ENCODE data around the gene ALG14. TPM values are rescaled to one million over a fixed set of nuclear protein-coding genes. Genes with fewer than 3 reads are reported as not detected.

ALG14 gene
- total RNA-seq, 2 donors from 2014 or later, result 3.7 to 9.1 TPM

GRCh38 chr1:94940738-94941137 lies 132.0 kb downstream of the ALG14 start:
- Mint-ChIP-seq H3K36me3 (no peaks in the 10 kb centered on the region), H3K27ac (no peak overlapping the region), H3K9me3 (no peaks in the 10 kb centered on the region)
- no peak for DNase-seq (ENCODE audit: low spot score in 2 of 2)
- ATAC-seq, result no peak

GRCh38 chr1:94937820-94938219 lies 134.9 kb downstream of the ALG14 start:
- Mint-ChIP-seq H3K9me3 (no peaks in the 10 kb centered on the region), H3K36me3 (no peaks in the 10 kb centered on the region), H3K27ac (no peak overlapping the region)
- ATAC-seq, result no peak
- DNase-seq (ENCODE audit: low spot score in 2 of 2), result no peak

- Mint-ChIP-seq H3K27ac (no peak overlapping the region), H3K36me3 (no peaks in the 10 kb centered on the region), H3K9me3 (no peaks in the 10 kb centered on the region)
- ATAC-seq, result no peak
- no peak for DNase-seq (ENCODE audit: low spot score in 2 of 2)
Measured at GRCh38 chr1:94936861-94937620, 135.7 kb downstream of the ALG14 start.

GRCh38 chr1:94935476-94935875 lies 137.3 kb downstream of the ALG14 start:
- Mint-ChIP-seq H3K27ac (peak overlapping the region in 1 of 2 donors; percentile 72), H3K36me3 (no peaks in the 10 kb centered on the region), H3K9me3 (no peaks in the 10 kb centered on the region)
- no peak for DNase-seq (ENCODE audit: low spot score in 2 of 2)
- ATAC-seq, result no peak

- no peaks in the 10 kb centered on the region for H3K9me3 Mint-ChIP-seq
- no peak for ATAC-seq
Measured at GRCh38 chr1:94935034-94935433, 137.7 kb downstream of the ALG14 start.

GRCh38 chr1:94934551-94934950 lies 138.2 kb downstream of the ALG14 start:
- Mint-ChIP-seq H3K9me3 (no peaks in the 10 kb centered on the region), H3K27ac (no peak overlapping the region), H3K36me3 (no peaks in the 10 kb centered on the region)
- ATAC-seq (no peak), DNase-seq (ENCODE audit: low spot score in 2 of 2) (no peak)

More at GRCh38 chr1:94935034-94935433, 137.7 kb downstream of the ALG14 start:
- Mint-ChIP-seq H3K36me3 (no peaks in the 10 kb centered on the region), H3K27ac (no peak overlapping the region)
- no peak for DNase-seq (ENCODE audit: low spot score in 2 of 2)

GRCh38 chr1:94931254-94931841 lies 141.4 kb downstream of the ALG14 start:
- no peaks in the 10 kb centered on the region for H3K9me3 Mint-ChIP-seq
- DNase-seq (ENCODE audit: low spot score in 2 of 2) (no peak), ATAC-seq (no peak)
- peaks cover 0 to 8% of the 10 kb centered on the region in 2 donors for H3K36me3 Mint-ChIP-seq
- no peak overlapping the region for H3K27ac Mint-ChIP-seq

GRCh38 chr1:94929351-94930217 lies 143.2 kb downstream of the ALG14 start:
- Mint-ChIP-seq H3K36me3 (peaks cover 0 to 22% of the 10 kb centered on the region in 2 donors), H3K27ac (no peak overlapping the region), H3K9me3 (no peaks in the 10 kb centered on the region)
- ATAC-seq (no peak), DNase-seq (ENCODE audit: low spot score in 2 of 2) (no peak)

GRCh38 chr1:94928293-94928939 lies 144.3 kb downstream of the ALG14 start:
- Mint-ChIP-seq H3K9me3 (no peaks in the 10 kb centered on the region), H3K36me3 (peaks cover 0 to 22% of the 10 kb centered on the region in 2 donors), H3K27ac (no peak overlapping the region)
- ATAC-seq (no peak), DNase-seq (ENCODE audit: low spot score in 2 of 2) (no peak)

- ATAC-seq (no peak), DNase-seq (ENCODE audit: low spot score in 2 of 2) (peak in 1 of 2 donors; percentile 3)
- no peaks in the 10 kb centered on the region for H3K9me3 Mint-ChIP-seq
- H3K27ac Mint-ChIP-seq, result peak overlapping the region in 1 of 2 donors; percentile 66
- peaks cover 0 to 22% of the 10 kb centered on the region in 2 donors for H3K36me3 Mint-ChIP-seq
Measured at GRCh38 chr1:94927405-94928175, 145.2 kb downstream of the ALG14 start.

GRCh38 chr1:94926915-94927404 lies 145.8 kb downstream of the ALG14 start, which contains the start of gene CNN3:
Gene CNN3 (minus strand): TSS chr1:94927110. CDS start chr1:94926894, 216 bp downstream.
- H3K9me3 Mint-ChIP-seq, result no peaks in the 10 kb centered on the region
- H3K27ac Mint-ChIP-seq, result peak within 1 kb of the TSS in 1 of 2 donors; percentile 66
- H3K36me3 Mint-ChIP-seq, result peaks cover 0 to 22% of the 10 kb centered on the region in 2 donors
- DNase-seq (ENCODE audit: low spot score in 2 of 2) (peak; percentile 64 to 66), ATAC-seq (peak; percentile 89 to 91)

- Mint-ChIP-seq H3K27ac (no peak overlapping the region), H3K9me3 (no peaks in the 10 kb centered on the region), H3K36me3 (peaks cover 0 to 22% of the 10 kb centered on the region in 2 donors)
- DNase-seq (ENCODE audit: low spot score in 2 of 2) (peak in 1 of 2 donors; percentile 44), ATAC-seq (peak; percentile 52)
Measured at GRCh38 chr1:94926126-94926914, 146.4 kb downstream of the ALG14 start.

GRCh38 chr1:94925561-94926125 lies 147.1 kb downstream of the ALG14 start:
- no peaks in the 10 kb centered on the region for H3K9me3 Mint-ChIP-seq
- no peak for ATAC-seq
- DNase-seq (ENCODE audit: low spot score in 2 of 2), result peak in 1 of 2 donors; percentile 5
- peaks cover 0 to 22% of the 10 kb centered on the region in 2 donors for H3K36me3 Mint-ChIP-seq
- H3K27ac Mint-ChIP-seq, result no peak overlapping the region

- H3K36me3 Mint-ChIP-seq, result peaks cover 0 to 22% of the 10 kb centered on the region in 2 donors
- H3K9me3 Mint-ChIP-seq, result no peaks in the 10 kb centered on the region
- no peak for ATAC-seq
- H3K27ac Mint-ChIP-seq, result no peak overlapping the region
- DNase-seq (ENCODE audit: low spot score in 2 of 2), result no peak
Measured at GRCh38 chr1:94925004-94925403, 147.7 kb downstream of the ALG14 start.
